Smooth muscle cell (in vitro differentiated cells): ENCODE results near the gene HHIP. TPM values are rescaled to one million over a fixed set of nuclear protein-coding genes. Genes with fewer than 3 reads are reported as not detected.
"Not testable (repeated sequence)": the region's sequence is repeated elsewhere in the genome, so short reads cannot be mapped to it uniquely, and the experiment has no call there.

Experiments used
- DNase-seq: peaks from one replicate; lab custom pipeline; 2025; ENCODE audit not compliant: unreplicated experiment; lab: John Stamatoyannopoulos, UW
- H2AFZ ChIP-seq: fragments of 200-600 bp; sonication (generic); 2 replicates; pipeline ENCODE4 v1.6.0; 2016; ENCODE audit warnings: antibody characterized with exemption, low read depth, mild to moderate bottlenecking
- H3F3A ChIP-seq: fragments of 200-600 bp; sonication (generic); 2 replicates; pipeline ENCODE4 v1.6.0; 2017; ENCODE audit warnings: antibody characterized with exemption, low read depth
- H3K27ac ChIP-seq: fragments of 200-600 bp; sonication (generic); 2 replicates; pipeline ENCODE4 v1.5.1; 2016; ENCODE audit warnings: low read depth, mild to moderate bottlenecking
- H3K27me3 ChIP-seq: fragments of 200-600 bp; sonication (generic); 2 replicates; pipeline ENCODE4 v1.6.1; 2016; ENCODE audit warnings: low read depth, mild to moderate bottlenecking
- H3K36me3 ChIP-seq: fragments of 200-600 bp; sonication (generic); 2 replicates; pipeline ENCODE4 v1.5.1; 2016; ENCODE audit warnings: low read depth
- H3K4me1 ChIP-seq: fragments of 200-600 bp; sonication (generic); 2 replicates; pipeline ENCODE4 v1.5.1; 2016; ENCODE audit warnings: low read depth
- H3K4me2 ChIP-seq: fragments of 200-600 bp; sonication (generic); 2 replicates; pipeline ENCODE4 v1.6.0; 2016; ENCODE audit warnings: mild to moderate bottlenecking
- H3K4me3 ChIP-seq: fragments of 200-600 bp; sonication (generic); 2 replicates; pipeline ENCODE4 v1.5.1; 2016; ENCODE audit warnings: mild to moderate bottlenecking
- H3K79me2 ChIP-seq: fragments of 200-600 bp; sonication (generic); 2 replicates; pipeline ENCODE4 v1.6.0; 2016; ENCODE audit warnings: low read depth, mild to moderate bottlenecking
- H3K9ac ChIP-seq: fragments of 200-600 bp; sonication (generic); 2 replicates; pipeline ENCODE4 v1.6.0; 2016; ENCODE audit warnings: low read depth
- H3K9me3 ChIP-seq: fragments of 200-600 bp; sonication (generic); replicated peaks from 2 replicates; pipeline ENCODE4 v1.5.1; 2016; ENCODE audit warnings: low read depth
- H4K20me1 ChIP-seq: fragments of 200-600 bp; sonication (generic); 2 replicates; pipeline ENCODE4 v1.6.0; 2016; ENCODE audit warnings: low read depth
- WGBS: methylation state at CpG from one replicate; pipeline ENCODE4 v1.1.7; 2016; ENCODE audit warnings: low lambda C conversion rate; 5-methylcytosine and 5-hydroxymethylcytosine counted together
- polyA plus RNA-seq: library from polyadenylated mRNA; unstranded; fragments of >200 nt; fragmentation: Nextera tagmentation; extraction: Ambion mirVana; gene quantifications from 2 replicates; pipeline ENCODE4 v1.2.1, GENCODE V29; 2016
- total RNA-seq: library from RNA; depleted of rRNA; stranded (reverse); fragments of >200 nt; gene quantifications from 2 replicates; pipeline ENCODE4 v1.2.3, GENCODE V29; 2014
- TF ChIP-seq, protein P1 (sequence below): fragments of 200-600 bp; sonication (generic); IDR thresholded peaks from 2 replicates; pipeline ENCODE4 v1.5.1; 2017; ENCODE audit warnings: borderline replicate concordance, mild to moderate bottlenecking, antibody characterized with exemption; ENCODE audit not compliant: insufficient read depth, poor library complexity, severe bottlenecking

The HHIP gene
- total and polyA plus RNA-seq, 2 experiments from 2014 or later, result 0.67 to 0.96 TPM

DNA sequence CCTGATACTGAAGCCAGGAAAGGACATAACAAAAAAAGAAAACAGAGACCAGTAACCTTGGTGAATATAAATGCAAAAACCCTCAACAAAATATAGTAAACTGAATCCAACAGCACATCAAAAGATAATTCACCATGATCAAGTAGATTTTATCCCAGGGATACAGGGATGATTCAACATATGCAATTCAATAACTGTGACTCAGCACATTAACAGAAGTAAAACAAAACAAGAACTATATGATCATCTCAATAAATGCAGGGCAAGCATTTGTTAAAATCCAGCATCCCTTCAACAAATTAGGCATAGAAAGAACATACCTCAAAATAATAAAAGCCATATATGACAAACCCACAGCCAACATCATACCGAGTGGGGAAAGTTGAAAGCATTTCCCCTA lies 112.0 kb downstream of the HHIP start:
- TF ChIP-seq, protein P1, sequence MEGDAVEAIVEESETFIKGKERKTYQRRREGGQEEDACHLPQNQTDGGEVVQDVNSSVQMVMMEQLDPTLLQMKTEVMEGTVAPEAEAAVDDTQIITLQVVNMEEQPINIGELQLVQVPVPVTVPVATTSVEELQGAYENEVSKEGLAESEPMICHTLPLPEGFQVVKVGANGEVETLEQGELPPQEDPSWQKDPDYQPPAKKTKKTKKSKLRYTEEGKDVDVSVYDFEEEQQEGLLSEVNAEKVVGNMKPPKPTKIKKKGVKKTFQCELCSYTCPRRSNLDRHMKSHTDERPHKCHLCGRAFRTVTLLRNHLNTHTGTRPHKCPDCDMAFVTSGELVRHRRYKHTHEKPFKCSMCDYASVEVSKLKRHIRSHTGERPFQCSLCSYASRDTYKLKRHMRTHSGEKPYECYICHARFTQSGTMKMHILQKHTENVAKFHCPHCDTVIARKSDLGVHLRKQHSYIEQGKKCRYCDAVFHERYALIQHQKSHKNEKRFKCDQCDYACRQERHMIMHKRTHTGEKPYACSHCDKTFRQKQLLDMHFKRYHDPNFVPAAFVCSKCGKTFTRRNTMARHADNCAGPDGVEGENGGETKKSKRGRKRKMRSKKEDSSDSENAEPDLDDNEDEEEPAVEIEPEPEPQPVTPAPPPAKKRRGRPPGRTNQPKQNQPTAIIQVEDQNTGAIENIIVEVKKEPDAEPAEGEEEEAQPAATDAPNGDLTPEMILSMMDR, result no peak

DNA sequence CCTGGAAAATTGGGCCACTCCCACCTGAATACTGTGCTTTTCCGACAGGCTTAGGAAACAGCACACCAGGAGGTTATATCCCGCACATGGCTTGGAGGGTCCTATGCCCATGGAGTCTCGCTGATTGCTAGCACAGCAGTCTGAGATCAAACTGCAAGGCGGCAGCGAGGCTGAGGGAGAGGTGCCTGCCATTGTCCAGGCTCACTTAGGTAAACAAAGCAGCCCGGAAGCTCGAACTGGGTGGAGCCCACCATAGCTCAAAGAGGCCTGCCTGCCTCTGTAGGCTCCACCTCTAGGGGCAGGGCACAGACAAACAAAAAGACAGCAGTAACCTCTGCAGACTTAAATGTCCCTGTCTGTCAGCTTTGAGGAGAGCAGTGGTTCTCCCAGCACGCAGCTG lies 122.9 kb downstream of the HHIP start:
- 49% methylated on average over 8 of the region's 8 CpGs for WGBS

More for the DNA sequence above, 112.0 kb downstream of the HHIP start:
- H4K20me1 ChIP-seq, result no peaks in the 10 kb centered on the region
- peaks cover 5% of the 10 kb centered on the region for H3F3A ChIP-seq
- H3K27me3 ChIP-seq, result no peaks in the 10 kb centered on the region
- H3K4me2 ChIP-seq, result no peak overlapping the region
- H2AFZ ChIP-seq, result no peak overlapping the region
- H3K9me3 ChIP-seq, result no peaks in the 10 kb centered on the region
- H3K27ac ChIP-seq, result no peak overlapping the region
- peaks cover 7% of the 10 kb centered on the region for H3K4me1 ChIP-seq
- no peaks in the 10 kb centered on the region for H3K36me3 ChIP-seq
- no peak for DNase-seq
- H3K4me3 ChIP-seq, result no peak overlapping the region
- WGBS, result 94% methylated on average over 1 of the region's 1 CpG
- H3K9ac ChIP-seq, result no peak overlapping the region
- no peaks in the 10 kb centered on the region for H3K79me2 ChIP-seq

DNA sequence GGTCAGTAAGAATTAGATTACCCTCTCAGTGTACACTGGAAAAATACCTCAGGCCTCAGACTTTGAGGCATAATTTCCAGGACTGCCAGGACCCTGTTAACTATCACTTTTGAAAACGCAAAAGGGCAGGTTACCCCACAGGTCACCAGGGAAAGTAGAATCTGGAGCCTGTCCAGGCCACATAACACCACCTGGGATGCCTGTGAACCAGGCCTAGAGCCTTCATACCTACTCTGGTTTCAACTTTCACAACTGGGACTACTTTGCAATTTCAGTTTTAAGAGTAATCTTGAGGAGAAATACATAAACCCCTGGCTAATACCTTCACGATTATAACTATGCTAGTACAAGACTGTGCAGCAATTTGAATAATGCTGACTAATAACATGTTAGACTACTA lies 132.4 kb downstream of the HHIP start:
- Histone ChIP-seq H3K9ac (no peak overlapping the region), H3F3A (no peaks in the 10 kb centered on the region), H3K79me2 (no peaks in the 10 kb centered on the region), H3K9me3 (no peaks in the 10 kb centered on the region), H3K27ac (no peak overlapping the region), H3K4me2 (no peak overlapping the region), H3K4me1 (no peaks in the 10 kb centered on the region), H3K4me3 (no peak overlapping the region), H3K36me3 (no peaks in the 10 kb centered on the region), H2AFZ (no peak overlapping the region), H4K20me1 (no peaks in the 10 kb centered on the region), H3K27me3 (no peaks in the 10 kb centered on the region)
- TF ChIP-seq, protein P1, result no peak
- 72% methylated on average over 2 of the region's 2 CpGs for WGBS
- no peak for DNase-seq

More for the DNA sequence above, 122.9 kb downstream of the HHIP start:
- not testable (repeated sequence) for H3K4me1 ChIP-seq, H3K9ac ChIP-seq, DNase-seq, H3K27ac ChIP-seq, H3K79me2 ChIP-seq, H3F3A ChIP-seq, H3K4me2 ChIP-seq, H3K9me3 ChIP-seq, H2AFZ ChIP-seq, H4K20me1 ChIP-seq, H3K27me3 ChIP-seq, H3K36me3 ChIP-seq, H3K4me3 ChIP-seq

DNA sequence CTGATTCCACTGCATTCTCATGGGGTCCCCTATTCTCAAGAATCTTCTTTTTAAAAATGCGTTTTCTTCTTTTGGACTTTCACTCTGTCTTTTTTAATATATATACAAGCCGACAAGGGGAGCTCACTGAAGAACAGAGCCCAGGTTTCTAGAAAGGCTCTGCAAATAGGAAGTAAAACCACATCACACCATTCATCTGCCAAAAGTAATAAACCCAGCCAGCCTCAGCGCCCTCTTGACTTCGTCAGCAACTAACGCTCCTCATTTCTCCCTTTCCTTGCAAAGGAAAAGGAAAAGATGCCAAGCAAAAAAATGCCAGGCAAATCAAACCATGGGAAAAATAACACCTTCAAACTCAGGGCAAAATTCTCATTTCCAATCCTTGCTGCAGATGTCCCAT lies 136.4 kb downstream of the HHIP start:
- no peak overlapping the region for H3K27ac ChIP-seq
- H3K79me2 ChIP-seq, result no peaks in the 10 kb centered on the region
- H3K4me1 ChIP-seq, result no peaks in the 10 kb centered on the region
- H3K9me3 ChIP-seq, result no peaks in the 10 kb centered on the region
- H3K36me3 ChIP-seq, result no peaks in the 10 kb centered on the region
- no peak overlapping the region for H2AFZ ChIP-seq
- no peaks in the 10 kb centered on the region for H4K20me1 ChIP-seq
- no peak overlapping the region for H3K4me3 ChIP-seq
- H3K9ac ChIP-seq, result no peak overlapping the region
- 81% methylated on average over 5 of the region's 5 CpGs for WGBS
- DNase-seq, result no peak
- H3K4me2 ChIP-seq, result no peak overlapping the region
- no peaks in the 10 kb centered on the region for H3K27me3 ChIP-seq
- TF ChIP-seq, protein P1, result no peak
- H3F3A ChIP-seq, result peaks cover under 1% of the 10 kb centered on the region
